Mesothelial cell of epicardium (in vitro differentiated cells): ENCODE results near the gene SH2D6. TPM values are rescaled to one million over a fixed set of nuclear protein-coding genes. Genes with fewer than 3 reads are reported as not detected.

Source experiments
- DNase-seq, 2 experiments: peaks; one replicate each; pipeline ENCODE4 v3.0.0; 2021; ENCODE audit warnings: low spot score in 2 of 2; ENCODE audit not compliant: unreplicated experiment in 2 of 2
- H3K27ac Mint-ChIP-seq: 2 replicates; pipeline ENCODE4 v1.8.0; 2021; ENCODE audit warnings: mixed read lengths
- H3K27me3 Mint-ChIP-seq: 2 replicates; pipeline ENCODE4 v1.8.0; 2021; ENCODE audit warnings: low read depth, mixed read lengths
- H3K36me3 Mint-ChIP-seq: 2 replicates; pipeline ENCODE4 v1.8.0; 2021; ENCODE audit warnings: mixed read lengths
- H3K4me1 Mint-ChIP-seq: 2 replicates; pipeline ENCODE4 v1.8.0; 2021; ENCODE audit warnings: mixed read lengths
- H3K4me3 Mint-ChIP-seq: 2 replicates; pipeline ENCODE4 v1.8.0; 2021; ENCODE audit warnings: mild to moderate bottlenecking, moderate library complexity, mixed read lengths
- H3K9me3 Mint-ChIP-seq: 2 replicates; pipeline ENCODE4 v1.8.0; 2021; ENCODE audit warnings: mixed read lengths
- total RNA-seq: library from RNA; stranded (reverse); gene quantifications from 3 replicates; pipeline ENCODE4 v1.2.1, GENCODE V29; 2021
- TF ChIP-seq, protein P1 (sequence below): fragments of 200-600 bp; sonication (generic); IDR thresholded peaks from one replicate; pipeline ENCODE4 v1.5.0; 2021; ENCODE audit warnings: antibody characterized with exemption; ENCODE audit not compliant: unreplicated experiment

Gene SH2D6
- total RNA-seq, 1 donor from 2014 or later: 0.38 TPM

DNA sequence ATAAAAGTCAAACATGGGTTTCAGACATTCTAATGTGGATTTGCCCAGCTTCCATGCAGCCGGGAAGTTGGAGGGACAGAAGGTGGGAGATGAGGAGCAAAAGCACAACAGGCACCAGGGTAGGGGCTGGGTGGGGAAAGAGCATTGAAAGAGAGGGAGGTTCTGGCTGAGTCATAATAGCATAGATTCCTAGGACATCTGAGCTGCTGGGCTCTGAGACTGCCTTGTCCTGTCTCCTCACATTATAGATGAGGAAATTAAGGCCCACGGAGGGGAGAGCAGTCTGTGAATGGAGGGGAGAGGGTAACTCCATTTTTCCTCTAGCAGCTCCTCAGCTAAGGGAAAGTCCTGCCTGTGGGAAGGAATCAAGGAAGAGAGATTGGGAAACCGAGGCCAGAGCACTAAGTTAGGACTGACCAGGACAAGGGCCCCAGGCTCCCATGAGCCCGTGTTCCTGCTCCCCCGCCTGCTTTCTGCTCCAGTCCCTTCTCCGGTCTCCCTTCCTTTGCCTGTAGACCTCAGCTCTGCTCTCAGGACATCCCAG is 26.2 kb downstream of the SH2D6 start:
- DNase-seq: no peak
- Mint-ChIP-seq H3K36me3 (no peaks in the 10 kb centered on the region), H3K27me3 (no peaks in the 10 kb centered on the region), H3K9me3 (no peaks in the 10 kb centered on the region), H3K4me1 (peaks cover 2% of the 10 kb centered on the region), H3K4me3 (no peak overlapping the region), H3K27ac (no peak overlapping the region)
- TF ChIP-seq, protein P1, sequence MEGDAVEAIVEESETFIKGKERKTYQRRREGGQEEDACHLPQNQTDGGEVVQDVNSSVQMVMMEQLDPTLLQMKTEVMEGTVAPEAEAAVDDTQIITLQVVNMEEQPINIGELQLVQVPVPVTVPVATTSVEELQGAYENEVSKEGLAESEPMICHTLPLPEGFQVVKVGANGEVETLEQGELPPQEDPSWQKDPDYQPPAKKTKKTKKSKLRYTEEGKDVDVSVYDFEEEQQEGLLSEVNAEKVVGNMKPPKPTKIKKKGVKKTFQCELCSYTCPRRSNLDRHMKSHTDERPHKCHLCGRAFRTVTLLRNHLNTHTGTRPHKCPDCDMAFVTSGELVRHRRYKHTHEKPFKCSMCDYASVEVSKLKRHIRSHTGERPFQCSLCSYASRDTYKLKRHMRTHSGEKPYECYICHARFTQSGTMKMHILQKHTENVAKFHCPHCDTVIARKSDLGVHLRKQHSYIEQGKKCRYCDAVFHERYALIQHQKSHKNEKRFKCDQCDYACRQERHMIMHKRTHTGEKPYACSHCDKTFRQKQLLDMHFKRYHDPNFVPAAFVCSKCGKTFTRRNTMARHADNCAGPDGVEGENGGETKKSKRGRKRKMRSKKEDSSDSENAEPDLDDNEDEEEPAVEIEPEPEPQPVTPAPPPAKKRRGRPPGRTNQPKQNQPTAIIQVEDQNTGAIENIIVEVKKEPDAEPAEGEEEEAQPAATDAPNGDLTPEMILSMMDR: no peak

DNA sequence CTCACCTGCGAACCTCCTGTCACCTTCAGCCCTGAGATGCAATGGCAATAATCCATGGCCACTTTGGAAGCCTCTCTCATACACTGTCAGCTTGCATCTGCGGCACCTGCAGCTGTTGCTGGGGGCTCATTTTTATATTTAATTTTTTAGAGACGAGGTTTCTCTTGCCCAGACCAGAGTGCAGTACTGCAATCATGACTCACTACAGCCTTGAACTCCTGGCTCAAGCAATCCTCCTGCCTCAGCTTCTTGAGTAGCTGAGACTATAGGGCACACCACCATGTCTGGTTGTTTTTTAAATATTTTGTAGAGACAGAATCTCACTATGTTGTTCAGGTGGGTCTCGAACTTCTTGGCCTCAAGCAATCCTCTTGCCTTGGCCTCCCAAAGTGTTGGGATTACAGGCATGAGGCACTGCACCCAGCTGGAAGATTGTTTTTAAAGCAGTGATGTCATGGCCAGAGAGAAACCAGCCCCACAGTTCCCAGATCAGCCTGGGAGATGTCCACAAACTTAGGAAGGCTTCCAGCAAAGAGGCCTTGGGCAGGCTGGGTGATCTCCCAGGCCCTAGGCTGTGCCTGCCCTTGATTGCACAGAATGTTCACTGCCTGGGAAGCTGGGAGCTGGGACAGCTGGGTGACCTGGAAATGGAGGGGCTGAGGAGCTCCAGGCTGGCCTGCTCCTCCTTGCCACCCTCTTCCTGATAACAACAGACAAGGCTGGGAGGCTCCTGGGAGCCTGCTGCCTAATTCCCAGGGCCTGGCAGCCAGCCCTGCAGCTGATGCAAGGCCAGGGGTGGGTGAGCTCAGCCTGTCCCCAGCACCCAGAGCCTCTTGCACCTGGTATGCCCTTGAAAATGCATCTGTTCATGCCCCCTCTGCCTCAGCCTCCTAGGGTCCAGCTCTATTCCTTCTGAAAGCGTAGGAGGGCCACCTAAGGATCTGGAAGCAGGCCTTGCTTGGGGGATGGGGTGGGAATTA is 27.1 kb downstream of the SH2D6 start:
- no peak overlapping the region for H3K27ac Mint-ChIP-seq
- H3K36me3 Mint-ChIP-seq: no peaks in the 10 kb centered on the region
- peaks cover 2% of the 10 kb centered on the region for H3K4me1 Mint-ChIP-seq
- no peak overlapping the region for H3K4me3 Mint-ChIP-seq
- no peaks in the 10 kb centered on the region for H3K9me3 Mint-ChIP-seq
- H3K27me3 Mint-ChIP-seq: no peaks in the 10 kb centered on the region
- TF ChIP-seq, protein P1: no peak
- DNase-seq: no peak

DNA sequence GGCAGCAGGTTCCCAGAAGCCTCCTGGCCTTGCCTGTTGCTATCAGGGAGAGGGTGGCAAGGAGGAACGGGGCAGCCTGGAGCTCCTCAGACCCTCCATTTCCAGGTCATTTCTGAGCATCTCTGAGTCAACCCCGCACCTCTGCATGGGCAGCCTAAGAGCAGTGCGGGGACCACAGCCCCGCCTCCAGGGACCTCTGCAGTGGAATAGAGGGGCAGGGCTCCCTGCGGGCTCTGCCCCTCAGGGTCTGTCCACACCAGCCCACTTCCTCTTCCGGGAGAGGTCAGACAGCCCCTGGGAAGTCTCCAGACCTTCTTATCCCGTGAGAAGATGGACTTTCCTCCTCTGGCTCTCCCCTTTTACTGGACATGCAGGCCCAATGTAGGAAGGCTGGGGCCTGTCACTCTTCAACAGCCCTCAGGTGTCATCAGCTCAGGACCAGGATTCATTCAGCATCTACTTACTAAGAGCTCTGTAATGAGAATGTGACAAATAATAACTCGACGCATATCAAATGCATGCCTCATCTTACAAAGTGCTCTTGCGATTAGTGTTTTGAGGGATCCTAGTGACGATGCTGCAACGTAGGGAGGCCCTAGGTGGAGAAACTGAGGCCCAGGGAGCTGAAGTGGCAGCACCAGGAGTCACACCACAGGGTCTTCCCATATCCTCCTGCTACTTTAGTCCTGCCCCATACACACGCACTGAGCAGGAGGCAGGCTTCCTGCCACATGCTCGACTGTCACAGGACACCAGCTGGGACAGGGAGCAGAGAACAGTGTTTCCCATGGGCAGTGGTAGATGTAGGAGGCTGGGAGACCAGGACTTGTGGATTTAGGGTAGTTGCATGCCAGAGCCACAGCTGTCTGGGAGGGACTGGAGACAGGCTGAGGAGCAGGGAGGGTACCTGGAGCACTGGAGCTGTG is 28.0 kb downstream of the SH2D6 start:
- H3K9me3 Mint-ChIP-seq: no peaks in the 10 kb centered on the region
- H3K27me3 Mint-ChIP-seq: no peaks in the 10 kb centered on the region
- no peak overlapping the region for H3K4me3 Mint-ChIP-seq
- H3K4me1 Mint-ChIP-seq: peaks cover 2% of the 10 kb centered on the region
- H3K27ac Mint-ChIP-seq: no peak overlapping the region
- H3K36me3 Mint-ChIP-seq: no peaks in the 10 kb centered on the region
- DNase-seq: no peak
- TF ChIP-seq, protein P1: no peak

DNA sequence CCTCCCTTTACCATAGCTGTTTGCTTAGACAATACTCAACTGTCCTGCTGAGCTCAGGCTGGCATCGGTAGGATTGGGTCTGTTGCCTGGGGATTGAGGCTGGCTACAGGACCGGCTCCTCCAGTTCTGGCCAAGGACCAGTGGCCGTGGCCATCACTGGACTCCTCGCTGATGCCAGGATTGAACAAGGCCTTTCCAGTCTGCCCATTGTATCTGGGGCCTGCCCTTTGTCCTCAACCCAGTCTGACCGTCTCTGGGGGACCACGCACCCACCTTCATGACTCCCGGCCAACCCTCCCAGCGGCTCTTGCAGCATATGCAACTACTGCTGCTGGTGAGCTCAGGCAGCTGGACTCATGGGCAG is 28.7 kb downstream of the SH2D6 start:
- H3K9me3 Mint-ChIP-seq: no peaks in the 10 kb centered on the region
- H3K36me3 Mint-ChIP-seq: no peaks in the 10 kb centered on the region
- H3K4me1 Mint-ChIP-seq: peaks cover 2% of the 10 kb centered on the region
- H3K27me3 Mint-ChIP-seq: no peaks in the 10 kb centered on the region
- H3K4me3 Mint-ChIP-seq: no peak overlapping the region
- no peak overlapping the region for H3K27ac Mint-ChIP-seq
- TF ChIP-seq, protein P1: no peak
- DNase-seq: no peak

DNA sequence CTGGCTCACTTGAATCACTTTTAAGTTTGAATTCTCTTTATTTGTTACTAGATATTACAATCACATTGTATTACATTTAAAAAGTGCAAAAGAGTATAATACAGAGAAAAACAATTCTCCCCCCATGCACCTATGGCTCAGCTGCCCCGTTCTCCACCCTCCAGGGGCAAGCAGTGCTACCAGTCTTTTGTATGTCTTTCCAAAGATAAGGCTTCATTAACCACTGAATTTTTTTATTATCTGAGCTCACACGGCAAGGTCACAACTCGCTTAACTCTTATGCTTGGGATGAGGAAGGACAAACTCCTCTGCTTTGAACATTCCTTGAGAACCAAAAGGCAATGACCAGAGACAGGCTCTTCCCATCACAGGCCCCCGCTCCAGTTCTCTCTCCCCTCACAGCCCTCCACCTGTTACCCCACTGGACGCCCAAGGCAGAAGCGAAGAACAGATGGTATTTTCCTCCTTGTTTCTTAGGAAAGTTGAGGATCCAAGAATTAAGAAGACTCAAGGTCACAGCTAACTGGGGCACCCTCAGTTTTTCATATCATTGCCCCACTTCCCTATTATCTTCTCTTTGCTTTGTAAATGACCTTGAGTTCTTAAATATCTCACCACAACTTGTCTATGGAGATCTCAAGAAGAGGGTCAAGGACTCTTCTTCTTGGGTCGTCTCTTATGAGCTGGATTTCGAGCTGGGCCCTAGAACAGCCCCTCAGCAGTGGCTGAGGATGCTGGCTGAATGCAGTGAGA is 30.1 kb downstream of the SH2D6 start:
- no peak for DNase-seq
- Mint-ChIP-seq H3K27ac (no peak overlapping the region), H3K27me3 (no peaks in the 10 kb centered on the region), H3K36me3 (no peaks in the 10 kb centered on the region), H3K4me1 (peaks cover 5% of the 10 kb centered on the region), H3K4me3 (no peak overlapping the region), H3K9me3 (no peaks in the 10 kb centered on the region)
- TF ChIP-seq, protein P1: no peak
